Right cardiac atrium (tissue), 5 donors: ENCODE measurements around the gene TAS2R41. TPM values are rescaled to one million over a fixed set of nuclear protein-coding genes. Genes with fewer than 3 reads are reported as not detected.
A peak's percentile ranks its signal among the peaks of the same experiment; 100 is the strongest.
"Not testable (repeated sequence)": the region's sequence is repeated elsewhere in the genome, so short reads cannot be mapped to it uniquely, and the experiment has no call there.

ENCODE experiments used
- ATAC-seq, 2 donors: fragments of 200-7000 bp; cut with Tn5 transposase; one replicate each; pipeline versions ENCODE4 v1.8.0 to v1.9.1; 2020; ENCODE audit warnings: moderate library complexity in 2 of 2, mild to moderate bottlenecking in 1 of 2
- DNase-seq, 3 donors: peaks; one replicate each; pipeline ENCODE4 v3.0.0-alpha.2; 2020
- H3K27ac ChIP-seq: one replicate; pipeline ENCODE4 v1.5.1; 2013; ENCODE audit warnings: mild to moderate bottlenecking, low read length, control low read depth, moderate library complexity
- H3K27me3 ChIP-seq: one replicate; pipeline ENCODE4 v1.6.1; 2013; ENCODE audit not compliant: control insufficient read depth, insufficient read depth
- H3K4me1 ChIP-seq: one replicate; pipeline ENCODE4 v1.6.1; 2013; ENCODE audit warnings: low read length; ENCODE audit not compliant: control insufficient read depth, insufficient read depth
- H3K4me3 ChIP-seq: one replicate; pipeline ENCODE4 v1.5.1; 2013; ENCODE audit warnings: low read length, control low read depth
- H3K9me3 ChIP-seq: one replicate; pipeline ENCODE4 v1.6.1; 2013; ENCODE audit warnings: low read length; ENCODE audit not compliant: control insufficient read depth
- WGBS: extraction: QIAGEN DNeasy Blood & Tissue Kit; methylation state at CpG from one replicate; pipeline ENCODE4 v1.1.7; 2013; 5-methylcytosine and 5-hydroxymethylcytosine counted together
- intact Hi-C, 4 donors: fragments of 100-400 bp; cut with DNase I; formaldehyde crosslinking; loops; one replicate each; pipeline versions ENCODE4 v1.11.0 to v1.14.0; 2022 to 2023
- polyA plus RNA-seq: library from polyadenylated mRNA; stranded (reverse); fragments of 200-250 nt; gene quantifications from one replicate; pipeline ENCODE4 v1.2.3, GENCODE V29; 2013
- total RNA-seq, 4 donors: library from RNA; stranded (reverse); fragmentation: NEBNext Ultra II Directional; extraction: Animal tissue kit (Norgen Biotek cat#: 25700); gene quantifications; one replicate each; pipeline ENCODE4 v1.2.1, GENCODE V29; 2021
- donor health status: healthy with polysubstance abuse.
- donor health status: DM: no; HTN: yes; CAD: no.
- donor health status: DM: no; HTN: no; CAD: no.
- donor health status: DM: no; HTN: yes; CAD: no; lungs with severe emphysema.
- donor health status: DM: yes; HTN: yes; CAD: no.

Gene TAS2R41
- total and polyA plus RNA-seq, 5 donors, result not detected

GRCh38 chr7:143522309-143522916 is 44.7 kb downstream of the TAS2R41 start:
- H3K9me3 ChIP-seq, H3K27me3 ChIP-seq, H3K4me1 ChIP-seq, H3K4me3 ChIP-seq, DNase-seq, intact Hi-C loops, H3K27ac ChIP-seq: not testable (repeated sequence)
- peak; percentile 97 to 98 for ATAC-seq
- no CpG with 5 or more reads among the region's 9 CpGs for WGBS

Other genes with a start within 250 kb of the TAS2R41 start
- 100 to 1,000 TPM; 182 to 249 (median 234) TPM for gene GSTK1, start 214.4 kb upstream of the TAS2R41 start, total RNA-seq
- gene GSTK1, start 214.4 kb upstream of the TAS2R41 start, polyA plus RNA-seq, result 280 TPM
- gene TMEM139, start 192.9 kb upstream of the TAS2R41 start, total RNA-seq, result 1 to 10 TPM; 3.6 to 5.9 (median 4.5) TPM
- gene TMEM139, start 192.9 kb upstream of the TAS2R41 start, polyA plus RNA-seq, result 10.9 TPM
- 10 to 100 TPM in 3 of 4 donors, 1 to 10 TPM in 1; 9.2 to 10.6 (median 10.2) TPM for gene CASP2, start 189.5 kb upstream of the TAS2R41 start, total RNA-seq
- 4.5 TPM for gene CASP2, start 189.5 kb upstream of the TAS2R41 start, polyA plus RNA-seq
- not detected for gene CLCN1, start 161.8 kb upstream of the TAS2R41 start, total RNA-seq
- not detected for gene CLCN1, start 161.8 kb upstream of the TAS2R41 start, polyA plus RNA-seq
- gene FAM131B, start 115.2 kb upstream of the TAS2R41 start, total RNA-seq, result under 1 TPM; 0.21 to 0.51 (median 0.39) TPM
- gene FAM131B, start 115.2 kb upstream of the TAS2R41 start, polyA plus RNA-seq, result 0.27 TPM
- gene ZYX, start 96.5 kb upstream of the TAS2R41 start, total RNA-seq, result 100 to 1,000 TPM in 1 of 4 donors, 10 to 100 TPM in 3; 80.1 to 127 (median 92.6) TPM
- gene ZYX, start 96.5 kb upstream of the TAS2R41 start, polyA plus RNA-seq, result 74.7 TPM
- gene EPHA1, start 69.0 kb upstream of the TAS2R41 start, total RNA-seq, result under 1 TPM in 2 of 4 donors, not detected in 2; 0.46 to 0.56 TPM
- 0.02 TPM for gene EPHA1, start 69.0 kb upstream of the TAS2R41 start, polyA plus RNA-seq
- gene TAS2R60, start 34.4 kb upstream of the TAS2R41 start, total RNA-seq, result not detected
- not detected for gene TAS2R60, start 34.4 kb upstream of the TAS2R41 start, polyA plus RNA-seq
- gene CTAGE15, start 93.9 kb downstream of the TAS2R41 start, total RNA-seq, result under 1 TPM in 1 of 4 donors, not detected in 3; 0.19 TPM
- gene CTAGE15, start 93.9 kb downstream of the TAS2R41 start, polyA plus RNA-seq, result 0.02 TPM
- gene TCAF2, start 143.1 kb downstream of the TAS2R41 start, total RNA-seq, result under 1 TPM; 0.31 to 0.57 (median 0.43) TPM
- 0.41 TPM for gene TCAF2, start 143.1 kb downstream of the TAS2R41 start, polyA plus RNA-seq